ENCODE data around the gene MFAP2. TPM values are rescaled to one million over a fixed set of nuclear protein-coding genes. Genes with fewer than 3 reads are reported as not detected.
A peak's percentile ranks its signal among the peaks of the same experiment; 100 is the strongest.

Gene MFAP2
- total RNA-seq, 6 donors from 2014 or later: 2.1 to 21.7 (median 7.2) TPM

GRCh38 chr1:17009706-17010105 is 29.3 kb upstream of the MFAP2 start:
- Histone ChIP-seq H3K9me3 (no peaks in the 10 kb centered on the region), H3K4me3 (no peak overlapping the region), H3K27me3 (no peaks in the 10 kb centered on the region), H3K27ac (peak overlapping the region in 3 of 4 donors; percentile 69 to 86 (median 70)), H3K36me3 (peaks cover under 1 to 13% (median 12%) of the 10 kb centered on the region in 4 donors), H3K4me1 (peaks cover 22 to 31% (median 27%) of the 10 kb centered on the region in 4 donors)
- DNase-seq (peak in 1 of 2 donors; percentile 32), ATAC-seq (ENCODE audit: low FRiP score in 2 of 2) (peak in 1 of 2 donors; percentile 35)
- 16 to 51% methylated on average over 3 of the region's 4 CpGs for WGBS, 2 donors
- TF ChIP-seq POLR2AphosphoS5 (IDR thresholded peaks at IDR 0.05) (no peak), EP300 (IDR thresholded peaks at IDR 0.05) (no peak), POLR2A (IDR thresholded peaks at IDR 0.05) (no peak)

GRCh38 chr1:17008208-17008855 is 27.9 kb upstream of the MFAP2 start:
- Histone ChIP-seq H3K27ac (no peak overlapping the region), H3K9me3 (no peaks in the 10 kb centered on the region), H3K27me3 (no peaks in the 10 kb centered on the region), H3K4me3 (no peak overlapping the region), H3K36me3 (peaks cover 11 to 27% (median 23%) of the 10 kb centered on the region in 4 donors), H3K4me1 (peaks cover 22 to 31% (median 27%) of the 10 kb centered on the region in 4 donors)
- WGBS, 2 donors: 94 to 96% methylated on average over 15 of the region's 15 CpGs
- no peak for TF ChIP-seq EP300 (IDR thresholded peaks at IDR 0.05)
- ATAC-seq (ENCODE audit: low FRiP score in 2 of 2) (no peak), DNase-seq (no peak)

GRCh38 chr1:17007121-17007520 is 26.7 kb upstream of the MFAP2 start:
- H3K36me3 ChIP-seq: peaks cover 11 to 39% (median 33%) of the 10 kb centered on the region in 4 donors
- H3K9me3 ChIP-seq: no peaks in the 10 kb centered on the region
- TF ChIP-seq CTCF (IDR thresholded peaks at IDR 0.05) (no peak), POLR2AphosphoS5 (IDR thresholded peaks at IDR 0.05) (no peak), POLR2A (IDR thresholded peaks at IDR 0.05) (no peak), EP300 (IDR thresholded peaks at IDR 0.05) (no peak)
- 94 to 96% methylated on average over 8 of the region's 8 CpGs for WGBS, 2 donors
- H3K4me3 ChIP-seq: no peak overlapping the region
- DNase-seq: no peak
- no peak for ATAC-seq (ENCODE audit: low FRiP score in 2 of 2)
- H3K27ac ChIP-seq: no peak overlapping the region
- H3K27me3 ChIP-seq: no peaks in the 10 kb centered on the region
- H3K4me1 ChIP-seq: peaks cover 20 to 29% (median 24%) of the 10 kb centered on the region in 4 donors

DNA sequence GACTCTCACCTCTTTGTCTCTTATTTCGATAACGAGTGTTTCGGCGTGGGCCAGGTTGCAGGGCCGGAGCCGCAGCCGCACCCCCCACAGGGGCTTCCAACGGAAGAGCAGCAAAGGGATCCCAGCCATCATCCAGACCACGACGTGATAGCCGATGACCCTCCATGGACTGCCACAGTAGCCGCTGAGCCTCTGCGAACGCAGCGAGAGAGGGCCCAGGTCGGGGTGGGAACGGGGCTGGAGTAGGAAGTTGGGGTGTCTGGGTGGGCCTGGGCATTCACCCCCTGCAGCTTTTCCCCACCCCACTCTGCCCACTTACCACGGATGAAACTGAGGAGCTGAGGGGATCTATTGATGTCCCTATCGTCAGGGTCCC is 24.9 kb upstream of the MFAP2 start:
- Histone ChIP-seq H3K9me3 (no peaks in the 10 kb centered on the region), H3K4me1 (peaks cover 10 to 15% (median 11%) of the 10 kb centered on the region in 4 donors), H3K27ac (no peak overlapping the region), H3K36me3 (peaks cover 15 to 57% (median 45%) of the 10 kb centered on the region in 4 donors), H3K27me3 (no peaks in the 10 kb centered on the region), H3K4me3 (no peak overlapping the region)
- TF ChIP-seq CTCF (IDR thresholded peaks at IDR 0.05): no peak
- TF ChIP-seq POLR2A (IDR thresholded peaks at IDR 0.05): no peak
- WGBS, 2 donors: 94 to 95% methylated on average over 19 of the region's 19 CpGs
- DNase-seq (peak in 1 of 2 donors; percentile 70), ATAC-seq (ENCODE audit: low FRiP score in 2 of 2) (no peak)

GRCh38 chr1:17004466-17005364 is 24.3 kb upstream of the MFAP2 start:
- TF ChIP-seq POLR2A (IDR thresholded peaks at IDR 0.05): no peak
- no peak for TF ChIP-seq POLR2AphosphoS5 (IDR thresholded peaks at IDR 0.05)
- TF ChIP-seq CTCF (IDR thresholded peaks at IDR 0.05): no peak
- TF ChIP-seq EP300 (IDR thresholded peaks at IDR 0.05): no peak
- H3K4me1 ChIP-seq: peaks cover 4 to 9% (median 5%) of the 10 kb centered on the region in 4 donors
- no peaks in the 10 kb centered on the region for H3K9me3 ChIP-seq
- H3K4me3 ChIP-seq: no peak overlapping the region
- H3K27me3 ChIP-seq: no peaks in the 10 kb centered on the region
- H3K27ac ChIP-seq: no peak overlapping the region
- WGBS, 2 donors: 90 to 92% methylated on average over 17 to 24 of the region's 24 CpGs
- H3K36me3 ChIP-seq: peaks cover 15 to 63% (median 51%) of the 10 kb centered on the region in 4 donors
- DNase-seq: peak in 1 of 2 donors; percentile 65
- ATAC-seq (ENCODE audit: low FRiP score in 2 of 2): no peak
